GM10847 (cell line): ENCODE measurements around the gene CSF2RB.

ENCODE experiments used
- POLR2A ChIP-seq: IDR thresholded peaks from 2 replicates; pipeline ENCODE4 v1.6.1; 2011; ENCODE audit not compliant: insufficient read length; ENCODE audit errors: extremely low read depth

Gene CSF2RB

GRCh38 chr22:36955691-36956090, 42.3 kb downstream of the CSF2RB start:
- no peak for TF ChIP-seq POLR2A

GRCh38 chr22:36958366-36958765, 44.9 kb downstream of the CSF2RB start:
- TF ChIP-seq POLR2A: no peak

- no peak for TF ChIP-seq POLR2A
Observed at GRCh38 chr22:36961626-36962025, 48.2 kb downstream of the CSF2RB start.

GRCh38 chr22:36963302-36963701, 49.9 kb downstream of the CSF2RB start:
- no peak for TF ChIP-seq POLR2A

- TF ChIP-seq POLR2A: no peak
Observed at GRCh38 chr22:36964106-36964505, 50.7 kb downstream of the CSF2RB start.

- no peak for TF ChIP-seq POLR2A
Observed at GRCh38 chr22:36965696-36966095, 52.3 kb downstream of the CSF2RB start.

GRCh38 chr22:36966851-36967540, 53.6 kb downstream of the CSF2RB start:
- no peak for TF ChIP-seq POLR2A

- no peak for TF ChIP-seq POLR2A
Observed at GRCh38 chr22:36968249-36968964, 55.0 kb downstream of the CSF2RB start.

- TF ChIP-seq POLR2A: no peak
Observed at GRCh38 chr22:36971341-36972125, 58.1 kb downstream of the CSF2RB start.

- no peak for TF ChIP-seq POLR2A
Observed at GRCh38 chr22:36976606-36977005, 63.2 kb downstream of the CSF2RB start.

- no peak for TF ChIP-seq POLR2A
Observed at GRCh38 chr22:36977401-36977861, 64.0 kb downstream of the CSF2RB start.

- TF ChIP-seq POLR2A: no peak
Observed at GRCh38 chr22:36977947-36978660, 64.7 kb downstream of the CSF2RB start.

- TF ChIP-seq POLR2A: no peak
Observed at GRCh38 chr22:36979016-36979910, 65.8 kb downstream of the CSF2RB start.

- no peak for TF ChIP-seq POLR2A
Observed at GRCh38 chr22:36981247-36981775, 67.9 kb downstream of the CSF2RB start.
